Measurements from ENCODE around the gene ZYX. TPM values are rescaled to one million over a fixed set of nuclear protein-coding genes. Genes with fewer than 3 reads are reported as not detected.
"Not testable (repeated sequence)": the region's sequence is repeated elsewhere in the genome, so short reads cannot be mapped to it uniquely, and the experiment has no call there.

The ZYX gene
- polyA plus RNA-seq, 1 donor (not counting 4 experiments of a cell fraction or from before 2014, with no cell fraction given) = 17.6 TPM

- Histone ChIP-seq H3K9ac (ENCODE audit: control insufficient read depth, extremely low read depth, insufficient read depth, low read length) (no peak overlapping the region), H3K27me3 (ENCODE audit: control insufficient read depth, extremely low read depth, insufficient read depth, low read length) (no peaks in the 10 kb centered on the region), H3K4me3 (ENCODE audit: control insufficient read depth in 2 of 3, extremely low read depth in 1 of 3, insufficient read depth in 2 of 3, low read depth in 1 of 3, low read length in 3 of 3) (no peak overlapping the region), H2AFZ (ENCODE audit: control insufficient read depth, low read length) (no peak overlapping the region), H3K4me1 (ENCODE audit: control insufficient read depth, extremely low read depth, insufficient read depth, low read length) (peaks cover 29% of the 10 kb centered on the region), H4K20me1 (ENCODE audit: control insufficient read depth, extremely low read depth, insufficient read depth, low read length) (no peaks in the 10 kb centered on the region), H3K4me2 (ENCODE audit: control insufficient read depth, extremely low read depth, insufficient read depth, low read depth, low read length) (no peak overlapping the region), H3K9me1 (ENCODE audit: control insufficient read depth, extremely low read depth, insufficient read depth, low read length) (no peaks in the 10 kb centered on the region), H3K9me3 (ENCODE audit: control insufficient read depth, low read depth, low read length) (no peaks in the 10 kb centered on the region), H3K36me3 (ENCODE audit: control insufficient read depth in 2 of 2, extremely low read depth in 1 of 2, insufficient read depth in 2 of 2, low read length in 2 of 2) (no peaks in the 10 kb centered on the region), H3K79me2 (ENCODE audit: control insufficient read depth, insufficient read depth, low read length) (peaks cover 7% of the 10 kb centered on the region), H3K27ac (ENCODE audit: control insufficient read depth, insufficient read depth, low read length) (no peak overlapping the region)
- dilution Hi-C loops (cut with MboI; ENCODE audit: extremely low pct_ligation_motif_present, low sequenced_read_pairs) = no loop called here
- no peak for FAIRE-seq
- TF ChIP-seq CTCF (optimal IDR thresholded peaks at IDR 0.05 in 1 of 3, IDR thresholded peaks at IDR 0.05 in 1 of 3, conservative IDR thresholded peaks at IDR 0.05 in 1 of 3; ENCODE audit: extremely low read depth in 1 of 3, insufficient read depth in 2 of 3, low read length in 3 of 3) = no peak
- TF ChIP-seq EZH2 (IDR thresholded peaks at IDR 0.05; ENCODE audit: low read length) = no peak
- DNase-seq (ENCODE audit: low read depth, low spot score) = no peak
Observed at GRCh38 chr7:143411976-143412708, 31.0 kb downstream of the ZYX start.

GRCh38 chr7:143413123-143413522 is 32.0 kb downstream of the ZYX start:
- H2AFZ ChIP-seq (ENCODE audit: control insufficient read depth, low read length) = peak overlapping the region; percentile 36
- H3K9ac ChIP-seq (ENCODE audit: control insufficient read depth, extremely low read depth, insufficient read depth, low read length) = no peak overlapping the region
- H3K79me2 ChIP-seq (ENCODE audit: control insufficient read depth, insufficient read depth, low read length) = peaks cover 2% of the 10 kb centered on the region
- TF ChIP-seq CTCF (optimal IDR thresholded peaks at IDR 0.05 in 1 of 3, IDR thresholded peaks at IDR 0.05 in 1 of 3, conservative IDR thresholded peaks at IDR 0.05 in 1 of 3; ENCODE audit: extremely low read depth in 1 of 3, insufficient read depth in 2 of 3, low read length in 3 of 3) (no peak), EZH2 (IDR thresholded peaks at IDR 0.05; ENCODE audit: low read length) (no peak)
- dilution Hi-C loops (cut with MboI; ENCODE audit: extremely low pct_ligation_motif_present, low sequenced_read_pairs) = no loop called here
- H3K36me3 ChIP-seq (ENCODE audit: control insufficient read depth in 2 of 2, extremely low read depth in 1 of 2, insufficient read depth in 2 of 2, low read length in 2 of 2) = no peaks in the 10 kb centered on the region
- no peak overlapping the region for H3K27ac ChIP-seq (ENCODE audit: control insufficient read depth, insufficient read depth, low read length)
- H3K9me1 ChIP-seq (ENCODE audit: control insufficient read depth, extremely low read depth, insufficient read depth, low read length) = no peaks in the 10 kb centered on the region
- no peaks in the 10 kb centered on the region for H3K9me3 ChIP-seq (ENCODE audit: control insufficient read depth, low read depth, low read length)
- no peak for FAIRE-seq
- no peaks in the 10 kb centered on the region for H4K20me1 ChIP-seq (ENCODE audit: control insufficient read depth, extremely low read depth, insufficient read depth, low read length)
- no peak for DNase-seq (ENCODE audit: low read depth, low spot score)
- no peaks in the 10 kb centered on the region for H3K27me3 ChIP-seq (ENCODE audit: control insufficient read depth, extremely low read depth, insufficient read depth, low read length)
- H3K4me2 ChIP-seq (ENCODE audit: control insufficient read depth, extremely low read depth, insufficient read depth, low read depth, low read length) = no peak overlapping the region
- H3K4me1 ChIP-seq (ENCODE audit: control insufficient read depth, extremely low read depth, insufficient read depth, low read length) = peaks cover 26% of the 10 kb centered on the region
- no peak overlapping the region for H3K4me3 ChIP-seq (ENCODE audit: control insufficient read depth in 2 of 3, extremely low read depth in 1 of 3, insufficient read depth in 2 of 3, low read depth in 1 of 3, low read length in 3 of 3)

GRCh38 chr7:143415209-143415608 is 34.1 kb downstream of the ZYX start:
- H3K36me3 ChIP-seq (ENCODE audit: control insufficient read depth in 2 of 2, extremely low read depth in 1 of 2, insufficient read depth in 2 of 2, low read length in 2 of 2); FAIRE-seq; H3K9me3 ChIP-seq (ENCODE audit: control insufficient read depth, low read depth, low read length); dilution Hi-C loops (cut with MboI; ENCODE audit: extremely low pct_ligation_motif_present, low sequenced_read_pairs); H3K9me1 ChIP-seq (ENCODE audit: control insufficient read depth, extremely low read depth, insufficient read depth, low read length); DNase-seq (ENCODE audit: low read depth, low spot score); H3K4me3 ChIP-seq (ENCODE audit: control insufficient read depth in 2 of 3, extremely low read depth in 1 of 3, insufficient read depth in 2 of 3, low read depth in 1 of 3, low read length in 3 of 3); H4K20me1 ChIP-seq (ENCODE audit: control insufficient read depth, extremely low read depth, insufficient read depth, low read length); H3K9ac ChIP-seq (ENCODE audit: control insufficient read depth, extremely low read depth, insufficient read depth, low read length); H3K79me2 ChIP-seq (ENCODE audit: control insufficient read depth, insufficient read depth, low read length); H3K27me3 ChIP-seq (ENCODE audit: control insufficient read depth, extremely low read depth, insufficient read depth, low read length): not testable (repeated sequence)
- peaks cover 28% of the 10 kb centered on the region for H3K4me1 ChIP-seq (ENCODE audit: control insufficient read depth, extremely low read depth, insufficient read depth, low read length)
- peak overlapping the region; percentile 30 for H2AFZ ChIP-seq (ENCODE audit: control insufficient read depth, low read length)
- H3K4me2 ChIP-seq (ENCODE audit: control insufficient read depth, extremely low read depth, insufficient read depth, low read depth, low read length) = peak overlapping the region; percentile 85
- peak overlapping the region; percentile 76 for H3K27ac ChIP-seq (ENCODE audit: control insufficient read depth, insufficient read depth, low read length)
